Measurements from ENCODE around the gene OBSCN.

OBSCN gene

GRCh38 chr1:228397966-228398365 lies 190.1 kb downstream of the OBSCN start:
- no peak overlapping the region for H3K4me2 ChIP-seq (ENCODE audit: low read length)
- no peak overlapping the region for H2AFZ ChIP-seq (ENCODE audit: low read length)
- H3K4me3 ChIP-seq (ENCODE audit: low read depth, low read length, poor library complexity, severe bottlenecking): no peak overlapping the region
- H4K20me1 ChIP-seq (ENCODE audit: insufficient read depth, low read length): no peaks in the 10 kb centered on the region
- no peak for TF ChIP-seq EZH2 (IDR thresholded peaks at IDR 0.05; ENCODE audit: borderline replicate concordance, low read length)
- TF ChIP-seq, protein P1, sequence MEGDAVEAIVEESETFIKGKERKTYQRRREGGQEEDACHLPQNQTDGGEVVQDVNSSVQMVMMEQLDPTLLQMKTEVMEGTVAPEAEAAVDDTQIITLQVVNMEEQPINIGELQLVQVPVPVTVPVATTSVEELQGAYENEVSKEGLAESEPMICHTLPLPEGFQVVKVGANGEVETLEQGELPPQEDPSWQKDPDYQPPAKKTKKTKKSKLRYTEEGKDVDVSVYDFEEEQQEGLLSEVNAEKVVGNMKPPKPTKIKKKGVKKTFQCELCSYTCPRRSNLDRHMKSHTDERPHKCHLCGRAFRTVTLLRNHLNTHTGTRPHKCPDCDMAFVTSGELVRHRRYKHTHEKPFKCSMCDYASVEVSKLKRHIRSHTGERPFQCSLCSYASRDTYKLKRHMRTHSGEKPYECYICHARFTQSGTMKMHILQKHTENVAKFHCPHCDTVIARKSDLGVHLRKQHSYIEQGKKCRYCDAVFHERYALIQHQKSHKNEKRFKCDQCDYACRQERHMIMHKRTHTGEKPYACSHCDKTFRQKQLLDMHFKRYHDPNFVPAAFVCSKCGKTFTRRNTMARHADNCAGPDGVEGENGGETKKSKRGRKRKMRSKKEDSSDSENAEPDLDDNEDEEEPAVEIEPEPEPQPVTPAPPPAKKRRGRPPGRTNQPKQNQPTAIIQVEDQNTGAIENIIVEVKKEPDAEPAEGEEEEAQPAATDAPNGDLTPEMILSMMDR (IDR thresholded peaks at IDR 0.05; ENCODE audit: low read length): no peak
- no peaks in the 10 kb centered on the region for H3K9me3 ChIP-seq (ENCODE audit: low read length)
- H3K9me2 ChIP-seq (ENCODE audit: low read depth, low read length): no peaks in the 10 kb centered on the region
- no peaks in the 10 kb centered on the region for H3K27me3 ChIP-seq (ENCODE audit: insufficient read depth, low read length)
- no peak overlapping the region for H3K27ac ChIP-seq (ENCODE audit: low read depth, low read length, poor library complexity, severe bottlenecking)
- H3K4me1 ChIP-seq (ENCODE audit: insufficient read depth, low read length, severe bottlenecking): no peaks in the 10 kb centered on the region
- H3K9ac ChIP-seq (ENCODE audit: low read length): no peak overlapping the region
- no peaks in the 10 kb centered on the region for H3F3A ChIP-seq (ENCODE audit: insufficient read depth, low read length)
- no peaks in the 10 kb centered on the region for H3K79me2 ChIP-seq (ENCODE audit: insufficient read depth, low read length)
- peaks cover 40% of the 10 kb centered on the region for H3K36me3 ChIP-seq (ENCODE audit: insufficient read depth, low read length)

- H3K27ac ChIP-seq (ENCODE audit: low read depth, low read length, poor library complexity, severe bottlenecking): no peak overlapping the region
- no peaks in the 10 kb centered on the region for H3K79me2 ChIP-seq (ENCODE audit: insufficient read depth, low read length)
- no peak overlapping the region for H2AFZ ChIP-seq (ENCODE audit: low read length)
- TF ChIP-seq, protein P1 (IDR thresholded peaks at IDR 0.05; ENCODE audit: low read length): no peak
- no peak for TF ChIP-seq EZH2 (IDR thresholded peaks at IDR 0.05; ENCODE audit: borderline replicate concordance, low read length)
- no peaks in the 10 kb centered on the region for H4K20me1 ChIP-seq (ENCODE audit: insufficient read depth, low read length)
- H3K27me3 ChIP-seq (ENCODE audit: insufficient read depth, low read length): no peaks in the 10 kb centered on the region
- H3K9me2 ChIP-seq (ENCODE audit: low read depth, low read length): no peaks in the 10 kb centered on the region
- peaks cover 40% of the 10 kb centered on the region for H3K36me3 ChIP-seq (ENCODE audit: insufficient read depth, low read length)
- no peaks in the 10 kb centered on the region for H3K9me3 ChIP-seq (ENCODE audit: low read length)
- H3F3A ChIP-seq (ENCODE audit: insufficient read depth, low read length): no peaks in the 10 kb centered on the region
- H3K4me1 ChIP-seq (ENCODE audit: insufficient read depth, low read length, severe bottlenecking): no peaks in the 10 kb centered on the region
- H3K4me3 ChIP-seq (ENCODE audit: low read depth, low read length, poor library complexity, severe bottlenecking): no peak overlapping the region
- H3K9ac ChIP-seq (ENCODE audit: low read length): no peak overlapping the region
- no peak overlapping the region for H3K4me2 ChIP-seq (ENCODE audit: low read length)
These were observed 191.1 kb downstream of the OBSCN start for GRCh38 chr1:228398741-228399461.

- Histone ChIP-seq H3K9me3 (ENCODE audit: low read length) (no peaks in the 10 kb centered on the region), H4K20me1 (ENCODE audit: insufficient read depth, low read length) (no peaks in the 10 kb centered on the region), H3K4me3 (ENCODE audit: low read depth, low read length, poor library complexity, severe bottlenecking) (no peak overlapping the region), H3K79me2 (ENCODE audit: insufficient read depth, low read length) (peaks cover 6% of the 10 kb centered on the region; the same call in 1 of the 2 replicates), H3K4me1 (ENCODE audit: insufficient read depth, low read length, severe bottlenecking) (peaks cover 7% of the 10 kb centered on the region), H3K4me2 (ENCODE audit: low read length) (no peak overlapping the region), H3K27ac (ENCODE audit: low read depth, low read length, poor library complexity, severe bottlenecking) (no peak overlapping the region), H3K27me3 (ENCODE audit: insufficient read depth, low read length) (no peaks in the 10 kb centered on the region), H2AFZ (ENCODE audit: low read length) (no peak overlapping the region), H3F3A (ENCODE audit: insufficient read depth, low read length) (no peaks in the 10 kb centered on the region), H3K9me2 (ENCODE audit: low read depth, low read length) (no peaks in the 10 kb centered on the region), H3K9ac (ENCODE audit: low read length) (no peak overlapping the region), H3K36me3 (ENCODE audit: insufficient read depth, low read length) (peaks cover 40% of the 10 kb centered on the region)
- no peak for TF ChIP-seq EZH2 (IDR thresholded peaks at IDR 0.05; ENCODE audit: borderline replicate concordance, low read length)
- TF ChIP-seq, protein P1 (IDR thresholded peaks at IDR 0.05; ENCODE audit: low read length): no peak
These were observed 191.8 kb downstream of the OBSCN start for GRCh38 chr1:228399531-228400236.
